Neural cell (in vitro differentiated cells): ENCODE results near the gene ENG. TPM values are rescaled to one million over a fixed set of nuclear protein-coding genes. Genes with fewer than 3 reads are reported as not detected.

ENCODE experiments used
- H2AFZ ChIP-seq: fragments of 200-600, 300-800 bp; sonication (generic), shearing (Covaris generic); 2 replicates; pipeline ENCODE4 v1.6.0; 2014; ENCODE audit warnings: low read depth, mild to moderate bottlenecking, antibody characterized with exemption, low read length, moderate library complexity
- H3F3A ChIP-seq: fragments of 200-600 bp; shearing (Covaris generic); 2 replicates; pipeline ENCODE4 v1.6.1; 2016; ENCODE audit warnings: mild to moderate bottlenecking, moderate library complexity, mixed read lengths, antibody characterized with exemption, low read length; ENCODE audit not compliant: insufficient read depth, poor library complexity, severe bottlenecking
- H3K27ac ChIP-seq: fragments of 200-600, 300-800 bp; sonication (generic), shearing (Covaris generic); 2 replicates; pipeline ENCODE4 v1.5.1; 2014; ENCODE audit warnings: mild to moderate bottlenecking, low read length, moderate library complexity
- H3K27me3 ChIP-seq: fragments of 300-800, 200-600 bp; sonication (generic), shearing (Covaris generic); 2 replicates; pipeline ENCODE4 v1.6.0; 2014; ENCODE audit warnings: mild to moderate bottlenecking, low read depth, low read length, moderate library complexity; ENCODE audit not compliant: insufficient read depth
- H3K36me3 ChIP-seq: fragments of 300-800, 200-600 bp; sonication (generic), shearing (Covaris generic); 2 replicates; pipeline ENCODE4 v1.5.1; 2014; ENCODE audit warnings: mild to moderate bottlenecking, antibody characterized with exemption, low read length, moderate library complexity; ENCODE audit not compliant: insufficient read depth
- H3K4me2 ChIP-seq: fragments of 300-800, 200-600 bp; sonication (generic), shearing (Covaris generic); 2 replicates; pipeline ENCODE4 v1.6.0; 2014; ENCODE audit warnings: mild to moderate bottlenecking, low read length
- H3K4me3 ChIP-seq: fragments of 300-800, 200-600 bp; sonication (generic), shearing (Covaris generic); 2 replicates; pipeline ENCODE4 v1.5.1; 2014; ENCODE audit warnings: mild to moderate bottlenecking, low read length, moderate library complexity
- H3K79me2 ChIP-seq: fragments of 200-600 bp; shearing (Covaris generic); replicated peaks from 2 replicates; pipeline ENCODE4 v1.6.0; 2014; ENCODE audit warnings: mild to moderate bottlenecking, low read length, moderate library complexity; ENCODE audit not compliant: insufficient read depth
- H3K9ac ChIP-seq: fragments of 300-800, 200-600 bp; sonication (generic), shearing (Covaris generic); 2 replicates; pipeline ENCODE4 v1.6.1; 2016; ENCODE audit warnings: mild to moderate bottlenecking, low read length, mixed read lengths
- H3K9me2 ChIP-seq: fragments of 200-600 bp; shearing (Covaris generic); 2 replicates; pipeline ENCODE4 v1.6.1; 2016; ENCODE audit warnings: mild to moderate bottlenecking, low read length, mixed read lengths; ENCODE audit not compliant: insufficient read depth
- H3K9me3 ChIP-seq: fragments of 200-600, 300-800 bp; sonication (generic), shearing (Covaris generic); 2 replicates; pipeline ENCODE4 v1.6.1; 2016; ENCODE audit warnings: mild to moderate bottlenecking, mixed run types, low read length, moderate library complexity, mixed read lengths
- H4K20me1 ChIP-seq: fragments of 200-600 bp; shearing (Covaris generic); 2 replicates; pipeline ENCODE4 v1.6.1; 2016; ENCODE audit warnings: mild to moderate bottlenecking, mixed run types; ENCODE audit not compliant: insufficient read depth
- EP300 ChIP-seq: fragments of 450-650 bp; conservative IDR thresholded peaks from 2 replicates; pipeline ENCODE4 v1.6.1; 2014; ENCODE audit warnings: antibody characterized with exemption, mild to moderate bottlenecking, moderate library complexity; ENCODE audit not compliant: poor library complexity, severe bottlenecking
- EZH2 ChIP-seq: fragments of 200-600, 300-800 bp; shearing (Covaris generic), sonication (generic); IDR thresholded peaks from 2 replicates; pipeline ENCODE4 v1.6.1; 2014; ENCODE audit warnings: antibody characterized with exemption, low read length, borderline replicate concordance, mild to moderate bottlenecking; ENCODE audit not compliant: insufficient read depth, poor library complexity, severe bottlenecking
- MXI1 ChIP-seq: fragments of 450-650 bp; conservative IDR thresholded peaks from 2 replicates; pipeline ENCODE4 v1.6.1; 2014; ENCODE audit warnings: antibody characterized with exemption, mild to moderate bottlenecking; ENCODE audit not compliant: poor library complexity, severe bottlenecking
- POLR2AphosphoS5 ChIP-seq: IDR thresholded peaks from 2 replicates; pipeline ENCODE4 v1.6.1; 2012
- RAD21 ChIP-seq: fragments of 450-650 bp; conservative IDR thresholded peaks from 2 replicates; pipeline ENCODE4 v1.6.1; 2014; ENCODE audit warnings: antibody characterized with exemption, mild to moderate bottlenecking, moderate library complexity
- REST ChIP-seq: IDR thresholded peaks from 2 replicates; pipeline ENCODE4 v1.6.1; 2012; ENCODE audit warnings: borderline replicate concordance
- SMC3 ChIP-seq: fragments of 450-650 bp; conservative IDR thresholded peaks from 2 replicates; pipeline ENCODE4 v1.6.1; 2014; ENCODE audit warnings: antibody characterized with exemption, mild to moderate bottlenecking, moderate library complexity; ENCODE audit not compliant: poor library complexity
- TAF1 ChIP-seq: IDR thresholded peaks from 2 replicates; pipeline ENCODE4 v1.6.1; 2012; ENCODE audit warnings: low read depth
- polyA plus RNA-seq: library from polyadenylated mRNA; depleted of rRNA; stranded (reverse); fragments of >200 nt; gene quantifications from 2 replicates; pipeline ENCODE4 v1.2.3, GENCODE V29; 2014
- TF ChIP-seq, protein P1 (sequence below): fragments of 450-650 bp; IDR thresholded peaks from 2 replicates; pipeline ENCODE4 v1.5.1; 2014; ENCODE audit warnings: antibody characterized with exemption, mild to moderate bottlenecking, moderate library complexity; ENCODE audit not compliant: poor library complexity, severe bottlenecking

Gene ENG
- polyA plus RNA-seq, 1 donor from 2014 or later = not detected

- Histone ChIP-seq H2AFZ (no peak overlapping the region), H3K36me3 (no peaks in the 10 kb centered on the region), H3K4me3 (no peak overlapping the region), H3K9me2 (no peaks in the 10 kb centered on the region), H3K9me3 (no peaks in the 10 kb centered on the region), H3K4me2 (no peak overlapping the region), H3K27me3 (no peaks in the 10 kb centered on the region), H3K27ac (no peak overlapping the region), H3F3A (no peaks in the 10 kb centered on the region), H4K20me1 (no peaks in the 10 kb centered on the region), H3K79me2 (no peaks in the 10 kb centered on the region), H3K9ac (no peak overlapping the region)
- TF ChIP-seq EZH2 (no peak), POLR2AphosphoS5 (no peak)
- TF ChIP-seq, protein P1, sequence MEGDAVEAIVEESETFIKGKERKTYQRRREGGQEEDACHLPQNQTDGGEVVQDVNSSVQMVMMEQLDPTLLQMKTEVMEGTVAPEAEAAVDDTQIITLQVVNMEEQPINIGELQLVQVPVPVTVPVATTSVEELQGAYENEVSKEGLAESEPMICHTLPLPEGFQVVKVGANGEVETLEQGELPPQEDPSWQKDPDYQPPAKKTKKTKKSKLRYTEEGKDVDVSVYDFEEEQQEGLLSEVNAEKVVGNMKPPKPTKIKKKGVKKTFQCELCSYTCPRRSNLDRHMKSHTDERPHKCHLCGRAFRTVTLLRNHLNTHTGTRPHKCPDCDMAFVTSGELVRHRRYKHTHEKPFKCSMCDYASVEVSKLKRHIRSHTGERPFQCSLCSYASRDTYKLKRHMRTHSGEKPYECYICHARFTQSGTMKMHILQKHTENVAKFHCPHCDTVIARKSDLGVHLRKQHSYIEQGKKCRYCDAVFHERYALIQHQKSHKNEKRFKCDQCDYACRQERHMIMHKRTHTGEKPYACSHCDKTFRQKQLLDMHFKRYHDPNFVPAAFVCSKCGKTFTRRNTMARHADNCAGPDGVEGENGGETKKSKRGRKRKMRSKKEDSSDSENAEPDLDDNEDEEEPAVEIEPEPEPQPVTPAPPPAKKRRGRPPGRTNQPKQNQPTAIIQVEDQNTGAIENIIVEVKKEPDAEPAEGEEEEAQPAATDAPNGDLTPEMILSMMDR = no peak
Measured at GRCh38 chr9:127847833-127848755, 6.4 kb downstream of the ENG start.

DNA sequence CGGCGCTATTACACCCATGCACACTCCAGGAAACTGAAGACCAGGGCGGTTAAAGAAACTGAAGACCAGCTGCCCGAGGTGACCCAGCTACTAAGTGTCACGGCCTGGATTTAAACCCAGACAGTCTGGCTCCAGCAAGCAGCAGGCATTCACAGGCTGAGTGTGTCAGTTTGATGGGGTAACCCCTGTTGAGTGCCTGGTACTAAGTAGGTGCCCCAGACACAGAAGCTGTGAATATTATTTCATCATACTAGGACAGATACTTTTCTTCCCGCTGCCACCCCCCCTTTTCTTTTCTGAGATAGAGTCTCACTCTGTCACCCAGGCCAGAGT is 7.3 kb downstream of the ENG start:
- Histone ChIP-seq H3K27me3 (no peaks in the 10 kb centered on the region), H3K79me2 (no peaks in the 10 kb centered on the region), H3K9me3 (no peaks in the 10 kb centered on the region), H3K9me2 (no peaks in the 10 kb centered on the region), H3K36me3 (no peaks in the 10 kb centered on the region), H2AFZ (no peak overlapping the region), H4K20me1 (no peaks in the 10 kb centered on the region), H3F3A (no peaks in the 10 kb centered on the region), H3K9ac (no peak overlapping the region), H3K4me3 (no peak overlapping the region), H3K27ac (no peak overlapping the region), H3K4me2 (no peak overlapping the region)
- TF ChIP-seq EP300 (no peak), MXI1 (no peak), TAF1 (no peak), POLR2AphosphoS5 (no peak), SMC3 (no peak), EZH2 (no peak), REST (no peak), RAD21 (no peak)
- TF ChIP-seq, protein P1 = no peak
